Stimulated activated naive CD8-positive, alpha-beta T cell treated with anti-CD3 and anti-CD28 coated beads, Interleukin-15, amount 100 ng/mL, for 72 hours (primary cell): ENCODE data around the gene LINGO3.
"Not testable (repeated sequence)": the region's sequence is repeated elsewhere in the genome, so short reads cannot be mapped to it uniquely, and the experiment has no call there.

Source experiments
- ATAC-seq: fragments of 150-1000 bp; cut with Tn5 transposase; 2 replicates; pipeline ENCODE4 v1.10.0; 2021; ENCODE audit warnings: mild to moderate bottlenecking, moderate library complexity
- DNase-seq, 2 donors: peaks; one replicate each; pipeline ENCODE4 v3.0.0; 2021 to 2022
- H3K27ac Mint-ChIP-seq, 2 donors: one replicate each; pipeline ENCODE4 v1.8.0; 2022; ENCODE audit warnings: mild to moderate bottlenecking in 2 of 2, mixed read lengths in 2 of 2, moderate library complexity in 2 of 2
- H3K27me3 Mint-ChIP-seq: one replicate; pipeline ENCODE4 v1.8.0; 2022; ENCODE audit warnings: mixed read lengths
- H3K4me1 Mint-ChIP-seq: one replicate; pipeline ENCODE4 v1.8.0; 2022; ENCODE audit warnings: mild to moderate bottlenecking, mixed read lengths
- H3K4me3 Mint-ChIP-seq, 2 donors: one replicate each; pipeline ENCODE4 v1.8.0; 2022; ENCODE audit warnings: mild to moderate bottlenecking in 2 of 2, mixed read lengths in 2 of 2, moderate library complexity in 1 of 2
- H3K9me3 Mint-ChIP-seq, 2 donors: one replicate each; pipeline ENCODE4 v1.8.0; 2022; ENCODE audit warnings: mixed read lengths in 2 of 2

LINGO3 gene

GRCh38 chr19:2286402-2287140 lies 21.4 kb downstream of the LINGO3 start:
- Mint-ChIP-seq H3K27ac (no peak overlapping the region), H3K4me3 (no peak overlapping the region), H3K9me3 (no peaks in the 10 kb centered on the region), H3K4me1 (peaks cover 46% of the 10 kb centered on the region), H3K27me3 (peaks cover 45% of the 10 kb centered on the region)
- ATAC-seq = no peak
- DNase-seq = no peak

GRCh38 chr19:2283835-2284507 lies 24.0 kb downstream of the LINGO3 start:
- peaks cover 30% of the 10 kb centered on the region for H3K4me1 Mint-ChIP-seq
- no peak overlapping the region for H3K4me3 Mint-ChIP-seq
- H3K9me3 Mint-ChIP-seq = no peaks in the 10 kb centered on the region
- no peak for ATAC-seq
- DNase-seq = no peak
- peak overlapping the region in 1 of 2 donors; percentile 27 for H3K27ac Mint-ChIP-seq
- peaks cover 25% of the 10 kb centered on the region for H3K27me3 Mint-ChIP-seq

GRCh38 chr19:2282862-2283237 lies 25.1 kb downstream of the LINGO3 start:
- DNase-seq = no peak
- H3K4me1 Mint-ChIP-seq = peaks cover 22% of the 10 kb centered on the region
- H3K27me3 Mint-ChIP-seq = peaks cover 14% of the 10 kb centered on the region
- peak overlapping the region; percentile 68 to 85 for H3K4me3 Mint-ChIP-seq
- peak overlapping the region in 1 of 2 donors; percentile 86 for H3K27ac Mint-ChIP-seq
- no peaks in the 10 kb centered on the region for H3K9me3 Mint-ChIP-seq
- no peak for ATAC-seq

- Mint-ChIP-seq H3K4me3 (peak within 1 kb of the TSS; percentile 68 to 85), H3K4me1 (peaks cover 22% of the 10 kb centered on the region), H3K9me3 (no peaks in the 10 kb centered on the region), H3K27ac (peak within 1 kb of the TSS in 1 of 2 donors; percentile 86), H3K27me3 (peaks cover 14% of the 10 kb centered on the region)
- DNase-seq (peak in 1 of 2 donors; percentile 42), ATAC-seq (peak; percentile 65)
These were observed 25.7 kb downstream of the LINGO3 start, which contains the start of gene PEAK3 for GRCh38 chr19:2282062-2282861. Gene PEAK3, minus strand, starts transcription at chr19:2282175. Its CDS starts 1,244 bp downstream, at chr19:2280931.

GRCh38 chr19:2281265-2282061 lies 26.5 kb downstream of the LINGO3 start:
- not testable (repeated sequence) for H3K9me3 Mint-ChIP-seq, DNase-seq, ATAC-seq
- H3K27ac Mint-ChIP-seq = peak overlapping the region in 1 of 2 donors; percentile 82
- H3K4me1 Mint-ChIP-seq = peaks cover 22% of the 10 kb centered on the region
- peak overlapping the region; percentile 48 to 85 for H3K4me3 Mint-ChIP-seq
- peaks cover 14% of the 10 kb centered on the region for H3K27me3 Mint-ChIP-seq

GRCh38 chr19:2280633-2281264 lies 27.2 kb downstream of the LINGO3 start:
- Mint-ChIP-seq H3K4me1 (peaks cover 22% of the 10 kb centered on the region), H3K27me3 (peaks cover 14% of the 10 kb centered on the region), H3K9me3 (no peaks in the 10 kb centered on the region), H3K4me3 (no peak overlapping the region), H3K27ac (peak overlapping the region in 1 of 2 donors; percentile 71)
- no peak for DNase-seq
- ATAC-seq = peak; percentile 24

GRCh38 chr19:2278459-2279158 lies 29.3 kb downstream of the LINGO3 start:
- ATAC-seq (no peak), DNase-seq (no peak)
- H3K27ac Mint-ChIP-seq = peak overlapping the region in 1 of 2 donors; percentile 65
- H3K9me3 Mint-ChIP-seq = no peaks in the 10 kb centered on the region
- peak overlapping the region in 1 of 2 donors; percentile 3 for H3K4me3 Mint-ChIP-seq
- H3K27me3 Mint-ChIP-seq = peaks cover 14% of the 10 kb centered on the region
- H3K4me1 Mint-ChIP-seq = peaks cover 39% of the 10 kb centered on the region

- H3K4me1 Mint-ChIP-seq = peaks cover 43% of the 10 kb centered on the region
- DNase-seq (no peak), ATAC-seq (no peak)
- no peak overlapping the region for H3K4me3 Mint-ChIP-seq
- peaks cover 4% of the 10 kb centered on the region for H3K27me3 Mint-ChIP-seq
- peak overlapping the region in 1 of 2 donors; percentile 98 for H3K27ac Mint-ChIP-seq
- no peaks in the 10 kb centered on the region for H3K9me3 Mint-ChIP-seq
These were observed 30.8 kb downstream of the LINGO3 start for GRCh38 chr19:2277138-2277537.

- Mint-ChIP-seq H3K27me3 (no peaks in the 10 kb centered on the region), H3K4me1 (peaks cover 44% of the 10 kb centered on the region), H3K4me3 (peak overlapping the region in 1 of 2 donors; percentile 8), H3K9me3 (no peaks in the 10 kb centered on the region), H3K27ac (peak overlapping the region in 1 of 2 donors; percentile 98)
- DNase-seq (no peak), ATAC-seq (no peak)
These were observed 31.4 kb downstream of the LINGO3 start for GRCh38 chr19:2276429-2276986.

GRCh38 chr19:2275588-2276428 lies 32.1 kb downstream of the LINGO3 start:
- ATAC-seq = no peak
- Mint-ChIP-seq H3K27me3 (no peaks in the 10 kb centered on the region), H3K27ac (peak overlapping the region in 1 of 2 donors; percentile 98), H3K9me3 (no peaks in the 10 kb centered on the region), H3K4me1 (peaks cover 46% of the 10 kb centered on the region), H3K4me3 (no peak overlapping the region)
- no peak for DNase-seq

GRCh38 chr19:2274931-2275535 lies 32.9 kb downstream of the LINGO3 start:
- H3K4me3 Mint-ChIP-seq = peak overlapping the region in 1 of 2 donors; percentile 50
- no peaks in the 10 kb centered on the region for H3K9me3 Mint-ChIP-seq
- DNase-seq = peak; percentile 15 to 49
- peaks cover 46% of the 10 kb centered on the region for H3K4me1 Mint-ChIP-seq
- H3K27ac Mint-ChIP-seq = peak overlapping the region in 1 of 2 donors; percentile 99
- ATAC-seq = no peak
- no peaks in the 10 kb centered on the region for H3K27me3 Mint-ChIP-seq

GRCh38 chr19:2274185-2274711 lies 33.7 kb downstream of the LINGO3 start:
- Mint-ChIP-seq H3K4me1 (peaks cover 46% of the 10 kb centered on the region), H3K27ac (peak overlapping the region; percentile 49 to 99), H3K4me3 (peak overlapping the region; percentile 84 to 90), H3K9me3 (no peaks in the 10 kb centered on the region), H3K27me3 (no peaks in the 10 kb centered on the region)
- ATAC-seq (no peak), DNase-seq (peak in 1 of 2 donors; percentile 7)
